GM18511 (cell line): ENCODE data around the gene CEP170B.

ENCODE experiments used
- ATAC-seq: cut with Tn5 transposase; IDR thresholded peaks from one replicate; pipeline ENCODE4 v1.9.1; 2021; ENCODE audit warnings: mild to moderate bottlenecking, moderate library complexity; ENCODE audit not compliant: unreplicated experiment

Gene CEP170B

GRCh38 chr14:104866451-104867370 is 1.6 kb downstream of the CEP170B start:
- no peak for ATAC-seq

DNA sequence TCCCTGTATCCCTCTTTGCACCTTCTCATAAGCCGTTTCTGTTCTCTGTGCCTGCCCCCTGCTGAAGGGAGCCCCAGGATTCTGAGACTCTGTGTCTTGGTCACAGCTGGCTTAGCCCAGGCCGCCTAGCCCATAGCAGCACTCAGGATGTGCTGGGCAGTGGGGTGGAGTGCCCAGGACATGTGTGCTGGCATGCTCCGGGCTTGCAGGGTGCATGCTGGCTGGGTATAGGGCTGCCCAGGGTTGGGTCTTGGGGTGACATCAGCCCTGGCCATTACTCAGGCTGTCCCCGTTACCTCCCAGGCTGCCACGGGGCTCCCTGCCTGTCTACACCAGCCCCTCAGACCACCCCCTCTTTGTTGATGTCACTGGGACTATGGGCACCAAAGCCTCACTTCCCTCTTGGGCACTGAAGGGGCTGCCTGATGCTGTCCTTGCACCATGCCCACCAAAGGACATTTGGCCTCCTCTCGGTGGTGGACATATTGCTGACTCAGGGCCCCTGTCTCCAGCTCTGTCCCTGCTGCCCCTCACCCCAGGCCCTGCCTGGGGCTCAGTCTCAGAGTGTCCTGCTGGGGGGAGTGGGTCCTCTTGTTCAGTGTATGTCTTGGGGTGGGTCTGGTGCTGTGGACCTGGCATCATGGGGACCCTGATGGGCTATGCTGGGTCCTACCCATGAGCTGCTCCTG is 2.4 kb downstream of the CEP170B start:
- ATAC-seq = no peak

GRCh38 chr14:104868060-104868740 is 3.1 kb downstream of the CEP170B start:
- no peak for ATAC-seq

GRCh38 chr14:104868811-104869572 is 3.9 kb downstream of the CEP170B start:
- no peak for ATAC-seq

GRCh38 chr14:104869669-104870367 is 4.8 kb downstream of the CEP170B start:
- ATAC-seq = no peak

DNA sequence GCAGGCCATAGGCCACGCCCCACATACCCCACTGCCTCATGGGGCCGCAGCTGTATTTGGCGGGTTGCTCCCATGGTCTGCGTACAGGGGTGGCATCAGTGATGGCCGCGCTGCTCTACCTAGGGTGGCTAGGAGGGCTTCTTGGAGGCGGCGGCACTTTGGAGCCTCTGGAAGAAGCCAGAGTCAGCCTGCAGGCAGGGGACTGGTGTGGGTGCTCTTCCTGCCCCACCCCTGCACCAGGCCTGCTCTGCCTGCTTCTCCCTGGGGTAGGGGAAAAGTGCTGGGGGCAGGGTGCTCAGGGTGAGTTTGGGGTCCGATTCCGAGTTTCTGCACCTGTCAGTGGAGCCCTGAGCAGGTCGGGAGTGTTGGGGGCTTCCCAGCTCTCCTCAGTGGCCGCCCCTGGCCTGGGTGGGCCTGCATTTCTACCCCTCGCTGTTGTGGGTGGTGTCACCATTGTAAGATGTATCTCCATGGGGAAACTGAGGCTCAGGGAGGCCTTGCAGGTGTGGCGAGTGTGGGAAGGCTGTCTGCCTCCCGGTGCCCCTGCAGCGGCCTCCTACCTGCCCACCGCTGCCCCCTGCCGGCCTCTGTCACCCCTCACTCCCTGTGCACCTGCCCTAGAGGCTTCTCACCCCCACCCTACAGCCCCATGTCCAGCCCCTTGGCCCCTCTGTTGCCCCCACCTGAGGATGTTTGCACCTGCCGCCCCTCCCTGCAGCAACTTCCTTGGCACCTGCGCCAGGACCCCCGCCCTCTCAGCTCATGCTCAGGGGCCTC is 5.5 kb downstream of the CEP170B start:
- no peak for ATAC-seq

DNA sequence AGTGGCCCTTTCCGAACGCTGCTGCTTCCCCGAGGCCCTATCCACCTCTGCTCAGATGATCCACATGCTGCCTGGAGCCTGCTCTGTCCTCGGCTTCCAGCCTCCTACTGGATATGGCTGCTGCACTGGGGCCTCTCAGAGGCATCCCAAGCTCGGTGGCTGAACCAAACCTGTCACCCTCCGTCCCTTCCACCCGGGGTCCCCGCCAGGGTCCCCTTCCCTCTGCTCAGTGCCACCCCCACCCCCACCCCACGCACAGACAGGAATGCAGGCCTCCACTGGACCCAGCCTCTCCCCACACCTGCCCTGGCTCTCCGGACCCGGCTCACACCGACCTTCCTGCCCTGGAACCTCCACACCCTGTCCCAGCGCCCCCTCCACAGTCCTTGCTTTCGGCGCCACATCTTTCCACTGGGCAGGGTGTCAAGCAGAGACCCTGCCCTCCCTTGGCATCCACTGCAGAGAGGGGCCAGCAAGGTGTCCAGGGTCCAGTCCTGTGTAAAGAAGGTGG is 6.1 kb downstream of the CEP170B start:
- no peak for ATAC-seq

GRCh38 chr14:104871656-104872468 is 6.8 kb downstream of the CEP170B start:
- ATAC-seq = no peak

DNA sequence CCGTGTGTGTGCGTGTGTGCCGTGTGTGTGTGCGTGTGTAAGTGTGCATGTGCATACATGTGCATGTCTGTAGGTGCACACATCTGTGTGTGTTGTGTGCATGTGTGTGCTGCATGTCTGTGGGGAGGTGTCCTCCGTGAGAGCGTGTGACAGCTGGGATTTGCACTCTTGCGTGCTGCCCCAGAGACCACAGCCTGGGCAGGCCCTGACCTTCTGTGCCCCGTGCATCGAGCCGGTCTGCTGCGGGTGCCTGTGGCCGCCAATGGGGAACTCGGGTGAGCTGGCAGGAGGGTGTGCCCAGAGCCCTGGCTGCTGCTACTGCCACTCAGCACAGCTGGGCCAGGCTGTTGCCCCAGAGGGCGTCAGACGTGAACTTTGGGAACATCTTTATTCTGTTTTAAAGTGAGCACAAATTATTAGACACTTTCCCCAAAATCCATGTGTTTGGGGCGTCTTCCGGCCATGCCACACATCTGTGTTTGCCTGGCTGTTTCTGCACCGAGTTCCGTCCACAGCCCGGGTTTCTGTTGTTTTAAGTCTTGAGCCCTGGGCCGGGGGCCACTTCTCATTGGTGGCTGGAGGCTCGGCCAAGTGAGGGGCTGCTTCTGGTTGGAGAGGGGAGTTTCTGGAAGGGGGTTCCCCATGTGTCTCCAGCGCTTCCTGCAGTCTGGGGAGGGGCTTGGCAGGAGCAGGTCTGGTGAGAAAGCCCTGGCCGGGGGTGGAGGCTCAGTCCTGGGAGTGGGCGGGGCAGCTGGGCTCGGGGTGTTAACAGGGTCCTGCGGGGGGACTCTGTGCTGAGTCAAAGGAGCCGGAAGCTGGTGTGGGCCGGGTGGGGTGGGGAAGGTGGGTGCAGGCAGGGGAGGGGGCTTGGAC is 7.6 kb downstream of the CEP170B start:
- ATAC-seq = no peak

GRCh38 chr14:104873380-104874055 is 8.4 kb downstream of the CEP170B start:
- no peak for ATAC-seq

GRCh38 chr14:104874110-104874531 is 9.1 kb downstream of the CEP170B start:
- no peak for ATAC-seq

GRCh38 chr14:104874571-104875411 is 9.7 kb downstream of the CEP170B start:
- no peak for ATAC-seq

- ATAC-seq = no peak
These were observed 10.3 kb downstream of the CEP170B start for GRCh38 chr14:104875412-104875751.

GRCh38 chr14:104875811-104876210 is 10.7 kb downstream of the CEP170B start:
- ATAC-seq = no peak

DNA sequence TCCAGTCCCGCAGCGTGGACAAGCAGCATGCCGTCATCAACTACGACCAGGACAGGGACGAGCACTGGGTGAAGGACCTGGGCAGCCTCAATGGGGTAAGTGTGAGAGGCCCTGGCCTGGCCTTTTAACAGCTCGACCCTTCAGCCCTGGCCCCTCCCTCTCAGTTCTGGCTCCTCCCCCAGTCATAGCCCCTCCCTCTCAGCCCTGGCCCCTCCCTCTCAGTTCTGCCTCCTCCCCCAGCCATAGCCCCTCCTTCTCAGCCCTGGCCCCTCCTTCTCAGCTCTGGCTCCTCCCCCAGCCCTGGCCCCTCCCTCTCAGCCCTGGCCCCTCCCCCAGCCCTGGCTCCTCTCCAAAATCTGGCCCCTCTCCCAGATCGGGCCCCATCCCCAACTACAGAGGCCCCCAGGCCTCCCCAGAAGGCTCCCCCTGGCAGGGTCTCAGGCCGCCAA is 11.2 kb downstream of the CEP170B start:
- no peak for ATAC-seq
